Measurements from ENCODE around the gene KRTAP10-7. TPM values are rescaled to one million over a fixed set of nuclear protein-coding genes. Genes with fewer than 3 reads are reported as not detected.

The KRTAP10-7 gene
- polyA plus RNA-seq, 3 donors: not detected

GRCh38 chr21:44551340-44551961, 48.9 kb upstream of the KRTAP10-7 start, which contains the start of gene KRTAP10-2:
TSS of gene KRTAP10-2 (minus strand) at chr21:44551505. CDS start at chr21:44551458, 47 bp downstream.
- Mint-ChIP-seq H3K4me3 (no peak within 1 kb of the TSS), H3K27ac (peak within 1 kb of the TSS in 3 of 7 donors; percentile 31 to 67 (median 55)), H3K36me3 (no peaks in the 10 kb centered on the region), H3K27me3 (ENCODE audit: low read depth in 3 of 3) (peaks cover 20 to 48% (median 31%) of the 10 kb centered on the region in 3 donors), H3K9me3 (peaks cover 10 to 16% (median 13%) of the 10 kb centered on the region in 7 donors), H3K4me1 (no peaks in the 10 kb centered on the region)
- H3K4me3 ChIP-seq (replicated peaks in 1 of 3; ENCODE audit: low read depth in 2 of 3, low read length in 3 of 3): no peak within 1 kb of the TSS
- H3K36me3 ChIP-seq (replicated peaks in 1 of 2; ENCODE audit: control insufficient read depth in 1 of 2, insufficient read depth in 2 of 2, low read length in 2 of 2): no peaks in the 10 kb centered on the region
- peaks cover 7 to 13% of the 10 kb centered on the region in 2 donors for H3K9me3 ChIP-seq (replicated peaks in 1 of 2; ENCODE audit: control insufficient read depth in 1 of 2, insufficient read depth in 1 of 2, low read length in 2 of 2)
- no peak within 1 kb of the TSS for H3K4me2 ChIP-seq (replicated peaks; ENCODE audit: extremely low read depth, low read length, poor library complexity, severe bottlenecking)
- DNase-seq: no peak
- 86% methylated on average over 17 of the region's 17 CpGs for WGBS (ENCODE audit: insufficient coverage)
- H3K79me2 ChIP-seq (ENCODE audit: insufficient read depth, low read length): no peaks in the 10 kb centered on the region
- no peak within 1 kb of the TSS for H2AFZ ChIP-seq (ENCODE audit: insufficient read depth, low read depth, low read length, poor library complexity, severe bottlenecking)
- H3K4me1 ChIP-seq (ENCODE audit: control insufficient read depth in 1 of 2, insufficient read depth in 2 of 2, low read length in 2 of 2): no peaks in the 10 kb centered on the region
- H3K27ac ChIP-seq (ENCODE audit: low read depth in 1 of 2, low read length in 2 of 2): no peak within 1 kb of the TSS
- H3K9ac ChIP-seq (ENCODE audit: insufficient read depth, low read length, poor library complexity, severe bottlenecking): no peak within 1 kb of the TSS
- peaks cover 2 to 15% of the 10 kb centered on the region in 2 donors for H3K27me3 ChIP-seq (ENCODE audit: control insufficient read depth in 2 of 2, insufficient read depth in 2 of 2, low read length in 2 of 2)
- TF ChIP-seq, protein P1, sequence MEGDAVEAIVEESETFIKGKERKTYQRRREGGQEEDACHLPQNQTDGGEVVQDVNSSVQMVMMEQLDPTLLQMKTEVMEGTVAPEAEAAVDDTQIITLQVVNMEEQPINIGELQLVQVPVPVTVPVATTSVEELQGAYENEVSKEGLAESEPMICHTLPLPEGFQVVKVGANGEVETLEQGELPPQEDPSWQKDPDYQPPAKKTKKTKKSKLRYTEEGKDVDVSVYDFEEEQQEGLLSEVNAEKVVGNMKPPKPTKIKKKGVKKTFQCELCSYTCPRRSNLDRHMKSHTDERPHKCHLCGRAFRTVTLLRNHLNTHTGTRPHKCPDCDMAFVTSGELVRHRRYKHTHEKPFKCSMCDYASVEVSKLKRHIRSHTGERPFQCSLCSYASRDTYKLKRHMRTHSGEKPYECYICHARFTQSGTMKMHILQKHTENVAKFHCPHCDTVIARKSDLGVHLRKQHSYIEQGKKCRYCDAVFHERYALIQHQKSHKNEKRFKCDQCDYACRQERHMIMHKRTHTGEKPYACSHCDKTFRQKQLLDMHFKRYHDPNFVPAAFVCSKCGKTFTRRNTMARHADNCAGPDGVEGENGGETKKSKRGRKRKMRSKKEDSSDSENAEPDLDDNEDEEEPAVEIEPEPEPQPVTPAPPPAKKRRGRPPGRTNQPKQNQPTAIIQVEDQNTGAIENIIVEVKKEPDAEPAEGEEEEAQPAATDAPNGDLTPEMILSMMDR (IDR thresholded peaks at IDR 0.05): no peak
- intact Hi-C loops (cut with micrococcal nuclease): no loop called here
- no peaks in the 10 kb centered on the region for H4K20me1 ChIP-seq (ENCODE audit: insufficient read depth, low read length)

GRCh38 chr21:44552136-44552535, 48.3 kb upstream of the KRTAP10-7 start:
- Histone ChIP-seq H2AFZ (ENCODE audit: insufficient read depth, low read depth, low read length, poor library complexity, severe bottlenecking) (no peak overlapping the region), H3K79me2 (ENCODE audit: insufficient read depth, low read length) (no peaks in the 10 kb centered on the region), H3K4me2 (replicated peaks; ENCODE audit: extremely low read depth, low read length, poor library complexity, severe bottlenecking) (no peak overlapping the region), H3K4me3 (replicated peaks in 1 of 3; ENCODE audit: low read depth in 2 of 3, low read length in 3 of 3) (no peak overlapping the region), H3K27ac (ENCODE audit: low read depth in 1 of 2, low read length in 2 of 2) (no peak overlapping the region), H3K9ac (ENCODE audit: insufficient read depth, low read length, poor library complexity, severe bottlenecking) (no peak overlapping the region), H4K20me1 (ENCODE audit: insufficient read depth, low read length) (no peaks in the 10 kb centered on the region), H3K27me3 (ENCODE audit: control insufficient read depth in 2 of 2, insufficient read depth in 2 of 2, low read length in 2 of 2) (peaks cover 2 to 8% of the 10 kb centered on the region in 2 donors), H3K4me1 (ENCODE audit: control insufficient read depth in 1 of 2, insufficient read depth in 2 of 2, low read length in 2 of 2) (no peaks in the 10 kb centered on the region), H3K9me3 (replicated peaks in 1 of 2; ENCODE audit: control insufficient read depth in 1 of 2, insufficient read depth in 1 of 2, low read length in 2 of 2) (peaks cover 5 to 7% of the 10 kb centered on the region in 2 donors), H3K36me3 (replicated peaks in 1 of 2; ENCODE audit: control insufficient read depth in 1 of 2, insufficient read depth in 2 of 2, low read length in 2 of 2) (no peaks in the 10 kb centered on the region)
- DNase-seq: no peak
- H3K4me3 Mint-ChIP-seq: no peak overlapping the region
- 90% methylated on average over 6 of the region's 6 CpGs for WGBS (ENCODE audit: insufficient coverage)
- TF ChIP-seq, protein P1 (IDR thresholded peaks at IDR 0.05): no peak
- no peaks in the 10 kb centered on the region for H3K4me1 Mint-ChIP-seq
- intact Hi-C loops (cut with micrococcal nuclease): no loop called here
- peaks cover 18 to 41% (median 26%) of the 10 kb centered on the region in 3 donors for H3K27me3 Mint-ChIP-seq (ENCODE audit: low read depth in 3 of 3)
- H3K9me3 Mint-ChIP-seq: peaks cover 3 to 10% (median 7%) of the 10 kb centered on the region in 7 donors
- no peaks in the 10 kb centered on the region for H3K36me3 Mint-ChIP-seq
- peak overlapping the region in 1 of 7 donors; percentile 31 for H3K27ac Mint-ChIP-seq
